Measurements from ENCODE around the gene GFRA1.

GFRA1 gene

DNA sequence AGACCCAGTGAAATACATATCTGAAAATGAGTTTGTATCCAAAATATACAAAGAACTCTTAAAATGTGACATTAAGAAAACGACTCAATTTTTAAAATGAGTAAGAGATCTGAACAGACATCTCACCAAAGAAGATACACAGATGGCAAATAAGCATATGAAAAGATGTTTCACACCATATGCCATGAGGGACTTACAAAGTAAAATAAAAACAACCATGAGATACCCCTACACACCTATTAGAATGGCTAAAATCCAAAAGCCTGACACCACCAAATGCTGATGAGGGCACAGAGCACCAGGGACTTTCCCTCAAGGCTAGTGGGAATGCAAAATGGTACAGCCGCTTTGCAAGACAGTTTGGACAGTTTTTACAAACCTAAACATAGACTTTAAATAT lies 27.9 kb downstream of the GFRA1 start:
- Histone ChIP-seq H3K27me3 (ENCODE audit: low read length) (no peaks in the 10 kb centered on the region), H3K4me3 (ENCODE audit: insufficient read depth, low read length, poor library complexity, severe bottlenecking) (no peak overlapping the region), H3K9me2 (replicated peaks; ENCODE audit: insufficient read depth, low read length) (no peaks in the 10 kb centered on the region), H3K4me2 (ENCODE audit: low read depth, low read length, poor library complexity, severe bottlenecking) (no peak overlapping the region), H3K9me3 (ENCODE audit: insufficient read depth, low read length) (no peaks in the 10 kb centered on the region), H3K27ac (ENCODE audit: low read depth, low read length) (no peak overlapping the region), H3F3A (ENCODE audit: insufficient read depth) (no peaks in the 10 kb centered on the region), H4K20me1 (ENCODE audit: low read depth, low read length) (no peaks in the 10 kb centered on the region), H3K9ac (ENCODE audit: low read length) (no peak overlapping the region), H2AFZ (ENCODE audit: low read depth, low read length, severe bottlenecking) (no peak overlapping the region), H3K36me3 (ENCODE audit: low read length) (no peaks in the 10 kb centered on the region), H3K79me2 (ENCODE audit: insufficient read depth, low read length) (no peaks in the 10 kb centered on the region)
- TF ChIP-seq CTCF (IDR thresholded peaks at IDR 0.05; ENCODE audit: insufficient read depth, low read length, poor library complexity, severe bottlenecking) (no peak), EZH2phosphoT487 (conservative IDR thresholded peaks at IDR 0.05; ENCODE audit: low read length) (no peak)

DNA sequence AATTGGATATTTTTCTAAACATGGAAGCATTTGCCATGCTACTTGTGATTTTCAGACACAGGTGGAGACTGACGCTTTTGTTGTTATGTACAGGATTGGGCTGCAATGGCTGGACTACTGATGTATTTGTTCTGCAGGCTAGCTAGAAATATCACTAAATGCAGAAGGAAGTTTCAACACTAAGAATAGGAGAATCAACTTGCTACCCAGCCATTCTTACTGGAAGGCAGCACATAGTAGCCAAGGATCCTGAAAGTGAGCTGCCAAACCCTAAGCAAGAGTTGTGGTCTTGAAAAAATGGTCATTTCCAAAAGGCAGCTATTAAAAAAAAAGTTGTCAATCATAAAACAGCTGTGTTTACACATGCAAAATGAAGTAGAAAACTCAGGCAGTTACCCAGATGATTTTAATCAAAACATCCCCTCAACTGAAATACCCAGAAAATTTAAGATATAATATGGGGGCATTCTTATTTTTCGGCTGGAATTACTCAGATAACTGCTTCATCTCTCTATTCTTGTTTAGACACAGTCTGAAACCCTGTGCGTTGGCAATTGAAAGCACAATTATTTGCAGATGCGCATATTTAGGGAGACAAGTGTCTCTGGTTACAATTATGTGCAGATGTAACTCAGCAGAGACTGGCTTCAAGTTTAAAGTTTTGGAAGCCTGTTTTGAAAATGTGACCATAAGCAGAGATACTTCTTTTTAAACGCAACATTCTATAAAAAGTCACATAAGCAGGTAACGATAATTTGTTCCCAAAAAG lies 31.2 kb downstream of the GFRA1 start:
- Histone ChIP-seq H3F3A (ENCODE audit: insufficient read depth) (no peaks in the 10 kb centered on the region), H3K9ac (ENCODE audit: low read length) (no peak overlapping the region), H3K27ac (ENCODE audit: low read depth, low read length) (no peak overlapping the region), H3K4me3 (ENCODE audit: insufficient read depth, low read length, poor library complexity, severe bottlenecking) (no peak overlapping the region), H2AFZ (ENCODE audit: low read depth, low read length, severe bottlenecking) (no peak overlapping the region), H4K20me1 (ENCODE audit: low read depth, low read length) (no peaks in the 10 kb centered on the region), H3K36me3 (ENCODE audit: low read length) (no peaks in the 10 kb centered on the region), H3K79me2 (ENCODE audit: insufficient read depth, low read length) (no peaks in the 10 kb centered on the region), H3K9me3 (ENCODE audit: insufficient read depth, low read length) (no peaks in the 10 kb centered on the region), H3K27me3 (ENCODE audit: low read length) (no peaks in the 10 kb centered on the region), H3K9me2 (replicated peaks; ENCODE audit: insufficient read depth, low read length) (no peaks in the 10 kb centered on the region), H3K4me2 (ENCODE audit: low read depth, low read length, poor library complexity, severe bottlenecking) (no peak overlapping the region)
- no peak for TF ChIP-seq EZH2phosphoT487 (conservative IDR thresholded peaks at IDR 0.05; ENCODE audit: low read length)

- Histone ChIP-seq H3K27me3 (ENCODE audit: low read length) (no peaks in the 10 kb centered on the region), H3K9me2 (replicated peaks; ENCODE audit: insufficient read depth, low read length) (no peaks in the 10 kb centered on the region), H3K79me2 (ENCODE audit: insufficient read depth, low read length) (no peaks in the 10 kb centered on the region), H3K4me3 (ENCODE audit: insufficient read depth, low read length, poor library complexity, severe bottlenecking) (no peak overlapping the region), H3K27ac (ENCODE audit: low read depth, low read length) (no peak overlapping the region), H3F3A (ENCODE audit: insufficient read depth) (no peaks in the 10 kb centered on the region), H2AFZ (ENCODE audit: low read depth, low read length, severe bottlenecking) (no peak overlapping the region), H3K4me2 (ENCODE audit: low read depth, low read length, poor library complexity, severe bottlenecking) (no peak overlapping the region), H4K20me1 (ENCODE audit: low read depth, low read length) (no peaks in the 10 kb centered on the region), H3K9ac (ENCODE audit: low read length) (no peak overlapping the region), H3K9me3 (ENCODE audit: insufficient read depth, low read length) (no peaks in the 10 kb centered on the region), H3K36me3 (ENCODE audit: low read length) (no peaks in the 10 kb centered on the region)
- TF ChIP-seq CTCF (IDR thresholded peaks at IDR 0.05; ENCODE audit: insufficient read depth, low read length, poor library complexity, severe bottlenecking) (no peak), EZH2phosphoT487 (conservative IDR thresholded peaks at IDR 0.05; ENCODE audit: low read length) (no peak)
Observed at GRCh38 chr10:116241085-116241484, 31.9 kb downstream of the GFRA1 start.

DNA sequence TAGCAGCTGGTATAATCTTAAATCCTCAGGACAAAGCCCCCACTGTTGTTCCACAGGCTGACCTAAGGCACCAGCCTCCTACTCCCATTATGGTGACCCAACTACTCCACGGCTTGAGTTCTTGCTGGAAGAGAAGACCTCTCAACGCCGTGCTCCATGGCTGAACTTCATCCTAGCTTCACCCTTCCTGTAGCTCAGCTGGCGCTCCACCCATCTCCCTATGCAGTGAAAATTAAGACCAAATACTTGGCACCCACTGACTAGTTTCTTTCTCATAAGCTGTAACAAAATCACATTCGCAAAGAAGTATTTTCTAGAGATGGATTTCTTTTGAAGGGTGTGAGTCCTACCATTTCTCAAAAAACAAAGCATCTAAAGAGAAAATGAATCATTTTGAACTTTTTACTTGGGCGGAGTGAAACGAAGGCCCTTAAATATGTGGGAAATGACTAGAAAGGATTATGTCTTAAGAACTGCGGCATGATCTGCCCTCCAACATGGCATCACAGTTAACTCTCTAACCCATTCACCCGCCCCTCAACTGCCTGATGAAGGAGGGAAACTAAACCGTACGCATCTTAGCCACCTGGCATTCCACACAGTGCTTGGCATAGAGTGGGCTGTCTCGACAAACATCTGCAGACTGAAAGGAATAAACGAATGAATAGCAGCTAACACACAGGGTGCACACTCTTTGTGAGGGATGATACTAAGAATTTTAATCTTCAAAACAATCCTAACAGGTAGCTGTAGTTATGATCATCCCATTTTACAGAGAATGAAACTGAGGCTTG lies 32.7 kb downstream of the GFRA1 start:
- TF ChIP-seq CTCF (IDR thresholded peaks at IDR 0.05; ENCODE audit: insufficient read depth, low read length, poor library complexity, severe bottlenecking) (no peak), EZH2phosphoT487 (conservative IDR thresholded peaks at IDR 0.05; ENCODE audit: low read length) (no peak)
- Histone ChIP-seq H3K27ac (ENCODE audit: low read depth, low read length) (no peak overlapping the region), H3F3A (ENCODE audit: insufficient read depth) (no peaks in the 10 kb centered on the region), H4K20me1 (ENCODE audit: low read depth, low read length) (no peaks in the 10 kb centered on the region), H3K4me2 (ENCODE audit: low read depth, low read length, poor library complexity, severe bottlenecking) (no peak overlapping the region), H3K4me3 (ENCODE audit: insufficient read depth, low read length, poor library complexity, severe bottlenecking) (no peak overlapping the region), H3K9me2 (replicated peaks; ENCODE audit: insufficient read depth, low read length) (no peaks in the 10 kb centered on the region), H3K36me3 (ENCODE audit: low read length) (no peaks in the 10 kb centered on the region), H3K9ac (ENCODE audit: low read length) (no peak overlapping the region), H3K27me3 (ENCODE audit: low read length) (no peaks in the 10 kb centered on the region), H2AFZ (ENCODE audit: low read depth, low read length, severe bottlenecking) (no peak overlapping the region), H3K9me3 (ENCODE audit: insufficient read depth, low read length) (no peaks in the 10 kb centered on the region), H3K79me2 (ENCODE audit: insufficient read depth, low read length) (no peaks in the 10 kb centered on the region)
